NK-92 (cell line): ENCODE results near the gene LYRM4.

Experiments
- DNase-seq: peaks from one replicate; lab custom pipeline; 2025; ENCODE audit not compliant: unreplicated experiment; lab: John Stamatoyannopoulos, UW

Gene LYRM4

GRCh38 chr6:5282191-5282623 lies 21.5 kb upstream of the LYRM4 start:
- DNase-seq, result no peak

GRCh38 chr6:5280920-5281319 lies 20.2 kb upstream of the LYRM4 start:
- DNase-seq, result no peak

DNA sequence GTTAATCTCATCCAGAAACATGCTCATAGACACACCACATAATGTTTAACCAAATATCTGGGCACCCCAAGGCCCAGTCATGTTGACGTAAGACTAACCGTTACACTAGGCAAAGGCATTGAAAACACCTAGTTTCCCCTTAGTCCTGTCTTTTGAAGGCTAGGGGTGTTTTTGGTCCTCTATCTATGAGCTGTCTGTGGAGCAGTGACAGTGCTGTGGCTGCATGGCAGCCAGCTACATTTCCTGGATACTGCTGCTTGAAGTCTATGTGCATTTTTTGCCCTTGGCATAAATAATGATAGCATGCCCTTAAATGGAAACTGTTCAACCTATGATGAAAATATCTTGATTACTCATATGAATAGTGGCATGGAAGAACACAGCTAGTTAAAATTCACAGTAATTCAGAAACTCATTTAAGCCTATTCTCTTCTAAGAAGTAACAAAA lies 19.2 kb upstream of the LYRM4 start:
- no peak for DNase-seq

DNA sequence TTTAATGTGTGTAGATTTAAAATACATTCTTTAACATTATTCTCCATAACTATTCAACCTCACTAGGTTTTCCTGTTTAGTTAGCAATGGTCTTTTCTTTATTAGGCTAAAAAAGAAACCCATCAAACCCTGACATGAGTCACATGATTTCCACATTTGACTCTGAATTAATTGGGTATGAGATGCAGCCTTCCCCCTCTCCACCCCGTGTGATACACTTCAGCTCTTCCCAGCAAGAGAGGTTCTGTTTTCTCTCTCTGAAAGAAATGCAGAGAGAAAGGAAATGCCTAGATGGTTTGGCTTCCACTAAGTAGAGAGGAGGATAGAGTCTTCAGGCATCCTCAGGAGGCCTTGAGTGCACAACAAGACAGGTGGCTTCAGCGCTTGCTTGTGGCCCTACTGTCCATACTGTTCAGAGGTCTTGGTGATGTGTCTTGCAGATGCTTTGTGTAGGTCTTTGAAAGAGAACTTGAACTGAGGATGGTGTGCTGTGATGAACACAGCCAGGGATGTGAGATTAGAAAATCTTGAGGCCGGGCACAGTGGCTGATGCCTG lies 17.9 kb upstream of the LYRM4 start:
- no peak for DNase-seq

- DNase-seq, result no peak
Observed at GRCh38 chr6:5278047-5278446, 17.3 kb upstream of the LYRM4 start.

DNA sequence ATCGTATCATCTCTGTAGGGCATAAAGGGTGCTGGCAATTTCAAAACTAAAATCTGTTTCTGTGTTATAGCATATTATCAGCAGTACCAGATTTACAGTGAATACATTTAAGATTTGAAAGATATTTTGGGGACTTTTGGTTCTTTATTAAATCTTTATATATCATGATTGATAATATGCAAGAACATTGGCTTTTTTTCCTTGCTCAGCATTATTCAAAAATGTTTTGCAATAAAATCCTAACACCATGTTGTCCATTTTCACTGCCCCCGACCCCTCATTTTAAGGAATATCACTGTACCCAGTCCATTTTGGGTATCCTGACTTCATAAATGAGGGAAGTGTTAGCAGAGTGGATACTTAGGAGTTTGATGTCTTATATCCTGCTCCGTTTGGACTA lies 16.8 kb upstream of the LYRM4 start:
- no peak for DNase-seq

DNA sequence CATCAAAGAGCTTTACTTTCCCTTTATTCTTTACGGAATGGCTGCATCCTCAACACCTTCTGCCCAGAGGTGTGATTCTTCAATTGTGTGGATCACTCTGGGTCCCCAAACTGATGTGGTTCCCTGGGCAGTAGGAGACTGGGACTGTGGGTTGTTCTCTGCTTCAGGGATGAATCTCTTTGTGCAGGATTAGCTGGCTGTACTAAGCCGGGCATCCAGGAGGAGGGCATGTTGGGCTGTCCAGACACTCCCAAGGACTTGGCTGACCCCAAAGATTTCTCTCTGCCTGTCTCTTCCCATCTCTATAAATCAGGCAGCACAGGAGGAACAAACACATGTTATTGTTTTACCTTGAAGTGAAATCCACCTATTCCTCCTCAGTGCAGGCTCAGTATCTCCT lies 15.8 kb upstream of the LYRM4 start:
- DNase-seq, result no peak

GRCh38 chr6:5275497-5275896 lies 14.7 kb upstream of the LYRM4 start:
- no peak for DNase-seq

- no peak for DNase-seq
Observed at GRCh38 chr6:5274231-5274630, 13.5 kb upstream of the LYRM4 start.

DNA sequence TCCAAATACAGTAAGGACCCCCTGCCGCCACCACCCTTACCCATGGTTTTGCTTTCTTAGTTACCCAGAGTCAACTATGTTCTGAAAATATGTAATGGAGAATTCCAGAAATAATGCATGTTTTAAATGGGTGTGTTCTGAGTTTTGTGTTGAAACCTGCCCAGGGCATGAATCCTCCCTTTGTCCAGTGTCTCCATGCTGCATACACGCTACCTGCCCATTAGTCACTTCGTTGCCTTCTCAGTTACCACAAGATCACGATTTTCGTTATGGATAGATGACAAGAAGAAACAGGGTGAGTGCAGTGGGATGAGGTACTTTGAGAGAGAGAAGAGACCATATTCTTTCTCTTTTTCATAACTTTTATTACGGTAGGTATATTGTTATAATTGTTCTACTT lies 11.2 kb upstream of the LYRM4 start:
- DNase-seq, result no peak

DNA sequence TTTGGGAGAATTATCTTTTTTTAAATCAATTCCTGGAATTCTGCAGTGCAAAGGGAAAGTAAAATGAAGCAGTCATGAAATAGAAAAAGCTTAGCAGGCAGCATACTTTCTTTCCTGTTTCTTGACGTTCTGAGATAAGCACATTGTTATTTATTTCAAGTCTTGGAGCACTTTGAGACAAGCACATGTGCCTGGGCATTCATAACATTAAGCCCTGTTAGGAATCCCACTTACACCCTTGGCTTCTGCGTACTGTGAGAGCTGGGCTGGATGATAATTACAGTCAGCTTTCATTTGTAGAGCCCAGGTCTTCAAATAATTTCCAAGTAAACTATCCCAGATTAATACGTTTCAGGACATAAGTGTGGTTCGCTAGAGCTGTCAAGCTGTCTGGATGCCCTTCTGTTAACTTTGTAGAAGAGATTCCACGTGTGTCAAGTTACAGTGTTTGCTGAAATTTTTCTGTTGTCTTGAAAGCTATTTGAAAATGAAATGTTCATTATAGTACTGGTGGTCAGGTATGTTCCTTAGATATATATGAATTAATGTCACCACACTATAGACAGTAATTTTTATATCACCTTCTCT lies 9.4 kb upstream of the LYRM4 start:
- no peak for DNase-seq

DNA sequence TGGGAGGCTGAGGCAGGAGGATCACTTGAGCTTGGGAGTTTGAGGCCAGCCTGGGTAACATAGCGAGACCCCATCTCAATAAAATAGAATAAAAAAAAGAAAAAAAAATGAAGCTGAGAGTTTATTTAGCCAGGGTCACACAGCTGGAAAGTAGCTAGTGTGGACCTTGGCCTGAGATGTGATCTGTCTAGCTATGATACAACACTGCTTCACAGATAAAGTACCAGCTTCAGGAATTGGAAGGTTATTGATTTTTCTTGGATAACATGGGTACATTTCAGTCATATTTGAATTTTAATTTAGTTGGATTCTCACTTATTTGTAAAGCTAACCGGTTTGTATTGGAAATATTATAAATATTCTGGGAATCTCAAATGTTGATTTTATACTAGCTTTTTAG lies 5.7 kb upstream of the LYRM4 start:
- DNase-seq, result no peak

DNA sequence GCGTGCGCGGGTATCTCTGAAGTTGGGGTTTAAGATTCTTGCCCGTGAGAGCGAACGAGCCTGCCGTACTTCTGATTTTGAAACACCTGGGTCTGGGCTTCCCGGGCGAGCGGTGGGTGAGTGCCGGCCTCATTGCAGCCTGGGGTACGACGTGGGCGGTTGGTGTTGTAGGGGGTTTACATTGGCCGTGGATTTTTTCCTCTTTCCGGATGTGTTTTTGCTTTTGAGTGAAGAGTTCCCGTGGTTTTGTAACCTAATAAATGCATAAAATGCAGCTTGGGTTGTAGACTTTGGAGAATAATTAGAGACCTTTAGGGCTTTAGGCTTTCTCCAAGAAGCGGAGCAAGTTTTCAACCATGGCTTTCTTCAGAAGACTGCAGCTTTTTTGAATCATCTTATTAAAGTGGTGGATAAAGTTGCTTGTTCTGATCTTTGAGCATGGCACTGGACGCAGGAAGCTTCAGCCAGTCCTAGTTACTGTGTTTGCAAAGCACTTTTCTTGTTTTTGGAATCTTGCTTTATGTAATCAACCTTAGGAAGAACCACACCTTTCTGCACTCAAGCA lies 877 bp upstream of the LYRM4 start:
- DNase-seq, result no peak

- no peak for DNase-seq
Observed at GRCh38 chr6:5260111-5260620, 584 bp downstream of the LYRM4 start.

- no peak for DNase-seq
Observed at GRCh38 chr6:5259428-5259827, 1.3 kb downstream of the LYRM4 start.

GRCh38 chr6:5257400-5257799 lies 3.4 kb downstream of the LYRM4 start:
- no peak for DNase-seq

GRCh38 chr6:5256952-5257351 lies 3.8 kb downstream of the LYRM4 start:
- no peak for DNase-seq

- DNase-seq, result no peak
Observed at GRCh38 chr6:5250911-5251310, 9.8 kb downstream of the LYRM4 start.

DNA sequence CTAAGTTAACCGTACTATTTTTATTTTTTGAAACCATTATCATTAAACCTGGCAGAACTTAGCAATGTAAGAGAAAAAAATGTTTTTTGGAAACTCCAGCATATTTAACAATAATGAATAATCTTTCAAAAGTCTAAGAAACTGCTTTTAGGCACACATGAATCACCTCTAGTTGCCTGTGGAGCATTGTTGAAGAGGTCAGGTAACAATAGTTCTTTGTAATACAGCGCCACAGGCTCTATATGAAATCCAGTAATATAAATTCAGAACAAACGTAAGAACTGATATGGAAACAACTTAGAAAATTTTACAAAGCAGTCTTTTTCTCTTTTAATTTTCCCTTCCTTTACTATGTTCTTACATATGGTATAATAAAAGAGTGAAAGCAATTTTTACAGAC lies 10.3 kb downstream of the LYRM4 start:
- no peak for DNase-seq

GRCh38 chr6:5249451-5250122 lies 11.2 kb downstream of the LYRM4 start:
- no peak for DNase-seq

GRCh38 chr6:5248302-5249098 lies 12.2 kb downstream of the LYRM4 start:
- DNase-seq, result no peak
